Thyroid gland (tissue), 4 donors: Measurements from ENCODE around the gene ADGRG6.

ENCODE experiments used
- CTCF ChIP-seq, 6 experiments: fragments of 200-600 bp in 3 of 6; fragments of 450-650 bp in 3 of 6; sonication (generic) in 3 of 6; IDR thresholded peaks; one replicate each; pipeline ENCODE4 v1.5.1; 2016 to 2019; ENCODE audit warnings: antibody characterized with exemption in 6 of 6, mild to moderate bottlenecking in 2 of 6, inconsistent platforms in 1 of 6, moderate library complexity in 1 of 6
- POLR2A ChIP-seq, 2 donors: fragments of 450-650 bp; IDR thresholded peaks; one replicate each; pipeline ENCODE4 v1.6.1; 2017; ENCODE audit warnings: antibody characterized with exemption in 2 of 2, mild to moderate bottlenecking in 2 of 2, moderate library complexity in 1 of 2

DNA sequence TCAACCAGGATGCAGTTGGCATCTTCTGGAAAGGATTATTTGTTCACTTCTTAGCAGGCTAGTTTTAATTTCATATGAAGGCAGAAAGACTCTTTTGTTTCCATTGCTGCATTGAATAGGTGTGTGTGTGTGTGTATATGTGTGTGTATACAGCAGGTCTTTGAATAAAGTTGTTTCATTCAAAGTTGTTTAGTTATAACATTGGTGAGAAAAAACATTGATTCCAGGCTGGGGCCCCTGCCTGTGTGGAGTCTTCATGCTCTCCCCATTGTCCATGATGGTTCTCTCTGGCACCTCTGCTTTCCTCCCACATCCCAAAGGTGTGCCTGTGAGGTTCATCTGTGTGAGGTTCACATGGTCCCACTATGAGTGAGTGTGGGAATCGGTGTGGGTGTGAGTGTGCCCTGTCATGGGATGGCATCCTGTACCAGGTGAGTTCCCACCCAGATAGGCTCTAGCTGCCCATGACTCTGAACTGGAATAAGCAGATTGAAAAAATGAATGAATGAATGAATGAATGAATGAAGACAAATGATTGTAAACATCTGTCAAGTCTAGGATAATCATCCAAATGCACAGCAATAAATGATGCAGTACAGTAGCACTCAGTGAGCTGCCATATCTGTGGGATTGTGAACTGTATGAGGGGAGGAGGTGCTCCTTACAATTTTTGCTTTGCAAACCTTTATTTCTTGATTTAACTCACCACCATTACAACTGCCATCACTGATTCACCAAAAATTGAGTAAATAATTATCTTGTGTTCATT is 156.0 kb downstream of the ADGRG6 start:
- TF ChIP-seq CTCF (IDR thresholded peaks at IDR 0.05): no peak
- no peak for TF ChIP-seq POLR2A (IDR thresholded peaks at IDR 0.05)
